Kidney (tissue), 14 donors: ENCODE measurements around the gene IRX4. TPM values are rescaled to one million over a fixed set of nuclear protein-coding genes. Genes with fewer than 3 reads are reported as not detected.

Experiments used
- DNase-seq, 5 donors: peaks; one replicate each; pipeline ENCODE4 v3.0.0-alpha.2; 2013 to 2020
- FAIRE-seq: peaks from 2 replicates; lab custom pipeline; 2012; peaks lifted over from hg19 to GRCh38; lab: Jason Lieb, UNC
- H3K27ac ChIP-seq, 2 donors: one replicate each; pipeline ENCODE4 v1.7.0; 2013; ENCODE audit warnings: low read depth in 2 of 2, low read length in 2 of 2, inconsistent platforms in 1 of 2
- H3K27me3 ChIP-seq: one replicate; pipeline ENCODE4 v1.7.1; 2013; ENCODE audit warnings: low read length, inconsistent platforms; ENCODE audit not compliant: control insufficient read depth, insufficient read depth
- H3K36me3 ChIP-seq, 3 donors: one replicate each; pipeline versions ENCODE4 v1.7.0 to v1.7.1; 2013; ENCODE audit warnings: low read length in 3 of 3, control low read depth in 1 of 3, inconsistent platforms in 1 of 3; ENCODE audit not compliant: insufficient read depth in 3 of 3, control insufficient read depth in 2 of 3
- H3K4me1 ChIP-seq, 3 donors: one replicate each; pipeline versions ENCODE4 v1.7.0 to v1.7.1; 2013; ENCODE audit warnings: low read length in 3 of 3, inconsistent platforms in 1 of 3, low read depth in 1 of 3; ENCODE audit not compliant: control insufficient read depth in 2 of 3, insufficient read depth in 2 of 3
- H3K4me3 ChIP-seq, 3 donors: one replicate each; pipeline versions ENCODE4 v1.7.0 to v1.8.1; 2013; ENCODE audit warnings: low read length in 3 of 3, control low read depth in 1 of 3, inconsistent platforms in 1 of 3
- H3K9ac ChIP-seq, 3 donors: one replicate each; pipeline versions ENCODE4 v1.7.0 to v1.7.1; 2013; ENCODE audit warnings: low read length in 3 of 3, control low read depth in 1 of 3, inconsistent platforms in 1 of 3
- H3K9me3 ChIP-seq, 3 donors: one replicate each; pipeline versions ENCODE4 v1.7.0 to v1.7.1; 2013; ENCODE audit warnings: low read length in 3 of 3, control low read depth in 1 of 3, inconsistent platforms in 1 of 3; ENCODE audit not compliant: control insufficient read depth in 2 of 3, insufficient read depth in 1 of 3
- intact Hi-C: fragments of 100-400 bp; cut with DNase I; formaldehyde crosslinking; loops from one replicate; pipeline ENCODE4 v1.11.1; 2022
- polyA plus RNA-seq: library from polyadenylated mRNA; stranded (reverse); fragments of 350-450 nt; fragmentation: Illumina TruSeq; extraction: RNeasy Lipid Tissue Mini Kit (QIAGEN cat#74804); gene quantifications from one replicate; pipeline ENCODE4 v1.2.3, GENCODE V29; 2014; ENCODE audit warnings: low read depth, low replicate concordance; ENCODE audit not compliant: insufficient read depth
- total RNA-seq: library from RNA; stranded (reverse); fragmentation: NEBNext Ultra II Directional; extraction: Animal tissue kit (Norgen Biotek cat#: 25700); gene quantifications from one replicate; pipeline ENCODE4 v1.2.1, GENCODE V29; 2021
- TF ChIP-seq, protein P1 (sequence below): IDR thresholded peaks from 3 replicates; pipeline ENCODE4 v1.5.1; 2012; ENCODE audit warnings: mild to moderate bottlenecking, moderate library complexity, borderline replicate concordance; ENCODE audit not compliant: insufficient read depth; ENCODE audit errors: extremely low read depth
- donor health status: control.
- donor health status: control.
- donor health status: control.
- donor health status: control.
- donor health status: control.
- donor health status: DM: yes; HTN: yes; CAD: no.
- donor health status: Normal renal cell carcinoma (clear cell type).

Gene IRX4
- total and polyA plus RNA-seq, 2 donors from 2014 or later = not detected

- no peak for FAIRE-seq
- no peaks in the 10 kb centered on the region for H3K9me3 ChIP-seq
- no peaks in the 10 kb centered on the region for H3K27me3 ChIP-seq
- intact Hi-C loops = no loop called here
- no peak overlapping the region for H3K9ac ChIP-seq
- H3K36me3 ChIP-seq = no peaks in the 10 kb centered on the region
- no peaks in the 10 kb centered on the region for H3K4me1 ChIP-seq
- H3K4me3 ChIP-seq = no peak overlapping the region
- no peak for DNase-seq
- no peak overlapping the region for H3K27ac ChIP-seq
- TF ChIP-seq, protein P1, sequence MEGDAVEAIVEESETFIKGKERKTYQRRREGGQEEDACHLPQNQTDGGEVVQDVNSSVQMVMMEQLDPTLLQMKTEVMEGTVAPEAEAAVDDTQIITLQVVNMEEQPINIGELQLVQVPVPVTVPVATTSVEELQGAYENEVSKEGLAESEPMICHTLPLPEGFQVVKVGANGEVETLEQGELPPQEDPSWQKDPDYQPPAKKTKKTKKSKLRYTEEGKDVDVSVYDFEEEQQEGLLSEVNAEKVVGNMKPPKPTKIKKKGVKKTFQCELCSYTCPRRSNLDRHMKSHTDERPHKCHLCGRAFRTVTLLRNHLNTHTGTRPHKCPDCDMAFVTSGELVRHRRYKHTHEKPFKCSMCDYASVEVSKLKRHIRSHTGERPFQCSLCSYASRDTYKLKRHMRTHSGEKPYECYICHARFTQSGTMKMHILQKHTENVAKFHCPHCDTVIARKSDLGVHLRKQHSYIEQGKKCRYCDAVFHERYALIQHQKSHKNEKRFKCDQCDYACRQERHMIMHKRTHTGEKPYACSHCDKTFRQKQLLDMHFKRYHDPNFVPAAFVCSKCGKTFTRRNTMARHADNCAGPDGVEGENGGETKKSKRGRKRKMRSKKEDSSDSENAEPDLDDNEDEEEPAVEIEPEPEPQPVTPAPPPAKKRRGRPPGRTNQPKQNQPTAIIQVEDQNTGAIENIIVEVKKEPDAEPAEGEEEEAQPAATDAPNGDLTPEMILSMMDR = no peak
Observed at GRCh38 chr5:1907616-1908015, 24.9 kb upstream of the IRX4 start.

DNA sequence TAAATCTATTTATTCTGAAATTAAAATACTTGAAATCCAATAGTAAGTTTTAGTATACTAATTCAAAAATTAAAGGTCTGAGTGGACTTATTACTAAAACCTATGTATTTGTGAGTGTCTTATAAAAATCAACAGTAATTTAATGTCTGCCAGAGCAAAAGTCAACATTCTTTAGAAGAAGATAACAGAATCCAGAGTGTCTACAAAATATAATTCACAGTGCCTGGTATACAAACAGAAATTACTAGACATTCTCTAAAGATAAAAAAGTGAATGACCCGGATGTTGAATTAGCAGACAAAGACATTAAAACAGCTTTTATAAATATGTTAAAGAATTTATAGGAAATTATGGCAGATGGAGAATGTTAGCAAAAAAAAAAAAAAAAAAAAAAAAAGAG, 22.4 kb upstream of the IRX4 start:
- Histone ChIP-seq H3K27me3 (no peaks in the 10 kb centered on the region), H3K4me1 (no peaks in the 10 kb centered on the region), H3K9ac (no peak overlapping the region), H3K4me3 (no peak overlapping the region), H3K9me3 (peaks cover 0 to 4% (median 0%) of the 10 kb centered on the region in 3 donors), H3K27ac (no peak overlapping the region), H3K36me3 (no peaks in the 10 kb centered on the region)
- no peak for DNase-seq
- FAIRE-seq = no peak
- intact Hi-C loops = no loop called here
- TF ChIP-seq, protein P1 = no peak

DNA sequence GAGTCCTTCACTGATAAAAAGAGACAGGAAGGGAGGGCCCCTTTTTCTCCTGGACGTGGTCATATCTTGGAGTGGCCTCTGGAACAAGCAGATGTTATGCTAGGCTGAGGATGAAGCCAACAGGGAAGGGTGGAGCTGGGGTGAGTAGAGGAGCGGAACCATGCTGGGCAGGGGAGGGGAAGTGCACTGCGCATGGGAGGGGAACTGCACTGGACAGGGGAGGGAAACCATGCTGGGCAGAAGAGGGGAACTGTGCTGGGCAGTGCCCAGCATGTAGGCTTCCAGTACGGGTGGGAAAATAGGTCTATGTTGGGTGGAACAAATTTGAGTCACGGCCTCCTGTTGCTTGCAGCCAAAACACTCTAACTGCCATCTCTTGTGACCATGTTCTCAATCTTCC, 19.3 kb upstream of the IRX4 start:
- DNase-seq = no peak
- TF ChIP-seq, protein P1 = no peak
- intact Hi-C loops = no loop called here

GRCh38 chr5:1901061-1901460, 18.3 kb upstream of the IRX4 start:
- H3K27ac ChIP-seq = no peak overlapping the region
- H3K4me1 ChIP-seq = no peaks in the 10 kb centered on the region
- H3K27me3 ChIP-seq = no peaks in the 10 kb centered on the region
- H3K36me3 ChIP-seq = no peaks in the 10 kb centered on the region
- TF ChIP-seq, protein P1 = no peak
- peaks cover 0 to 4% (median 0%) of the 10 kb centered on the region in 3 donors for H3K9me3 ChIP-seq
- H3K4me3 ChIP-seq = no peak overlapping the region
- DNase-seq (no peak), FAIRE-seq (no peak)
- intact Hi-C loops = no loop called here
- H3K9ac ChIP-seq = no peak overlapping the region

More for the DNA sequence above, 19.3 kb upstream of the IRX4 start:
- no peak for FAIRE-seq
- H3K9ac ChIP-seq = no peak overlapping the region
- H3K4me1 ChIP-seq = no peaks in the 10 kb centered on the region
- no peak overlapping the region for H3K27ac ChIP-seq
- no peaks in the 10 kb centered on the region for H3K27me3 ChIP-seq
- no peaks in the 10 kb centered on the region for H3K36me3 ChIP-seq
- H3K9me3 ChIP-seq = peaks cover 0 to 4% (median 0%) of the 10 kb centered on the region in 3 donors
- H3K4me3 ChIP-seq = no peak overlapping the region
